ENCODE measurements around the gene MESP2.

Gene MESP2

GRCh38 chr15:89822611-89822950, 46.4 kb downstream of the MESP2 start:
- DNase-seq, result no peak

- DNase-seq, result peak; percentile 62
Observed at GRCh38 chr15:89822951-89823711, 47.0 kb downstream of the MESP2 start.

GRCh38 chr15:89823836-89824606, 47.9 kb downstream of the MESP2 start:
- DNase-seq, result no peak

- no peak for DNase-seq
Observed at GRCh38 chr15:89824607-89824867, 48.4 kb downstream of the MESP2 start.

GRCh38 chr15:89825271-89825940, 49.3 kb downstream of the MESP2 start:
- DNase-seq, result no peak

- DNase-seq, result no peak
Observed at GRCh38 chr15:89826671-89827655, 50.8 kb downstream of the MESP2 start.

GRCh38 chr15:89827829-89828228, 51.7 kb downstream of the MESP2 start:
- no peak for DNase-seq

All from HCEC 1CT (cell line).